Measurements from ENCODE around the gene CHRNA1.

The CHRNA1 gene

DNA sequence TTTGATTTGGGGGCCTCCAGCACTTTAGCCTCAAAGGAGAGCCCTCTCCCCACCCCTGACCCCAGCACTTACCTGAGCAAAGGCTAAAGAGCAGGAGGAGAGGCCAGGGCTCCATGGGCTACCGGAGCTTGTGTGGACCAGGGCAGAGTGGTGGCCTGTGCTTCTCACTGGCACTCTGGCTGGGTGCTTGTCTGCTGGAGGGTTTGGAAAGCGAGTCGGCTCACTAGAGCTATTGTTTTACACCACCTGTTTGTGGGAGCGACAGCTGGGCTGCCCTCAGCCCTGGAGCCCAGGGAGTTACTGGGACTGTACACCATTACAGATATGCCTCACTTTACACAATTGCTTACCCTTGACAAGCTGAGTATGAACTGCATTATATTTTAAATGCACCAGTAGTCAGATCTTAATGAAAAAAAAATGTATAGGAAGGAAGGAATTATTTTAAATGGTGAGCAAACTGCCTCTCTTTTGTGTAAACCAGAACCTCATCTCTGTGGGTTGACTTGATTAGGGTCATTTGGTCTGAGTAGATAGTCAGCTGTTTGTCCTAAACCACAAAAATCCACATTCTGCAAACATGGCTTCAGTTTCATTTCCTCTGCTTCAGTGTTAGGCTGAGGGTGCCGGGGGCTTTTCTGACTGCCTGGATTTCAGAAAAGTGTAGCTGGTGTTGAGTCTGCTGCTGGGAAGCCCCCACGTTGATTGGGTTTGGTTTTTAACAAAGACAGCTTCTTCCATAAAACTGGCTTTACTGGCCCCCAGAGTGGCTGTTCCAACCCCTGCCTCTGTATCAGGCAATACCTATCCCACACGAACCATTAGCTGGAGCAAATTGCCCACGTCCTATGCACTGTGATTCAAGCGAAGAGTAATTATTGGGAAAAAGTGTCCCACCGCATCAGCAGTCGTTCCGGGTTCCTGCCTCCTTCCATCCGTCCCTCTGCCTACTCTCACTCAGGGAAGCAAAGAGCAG, at the start of gene CHRNA1:
CHRNA1 (minus strand) TSS at position 193 of the 976 bp plus-strand sequence; CDS start at position 115, 78 bp downstream.
- DNase-seq (ENCODE audit: extremely low read depth in 1 of 2, low read depth in 1 of 2): no peak

DNA sequence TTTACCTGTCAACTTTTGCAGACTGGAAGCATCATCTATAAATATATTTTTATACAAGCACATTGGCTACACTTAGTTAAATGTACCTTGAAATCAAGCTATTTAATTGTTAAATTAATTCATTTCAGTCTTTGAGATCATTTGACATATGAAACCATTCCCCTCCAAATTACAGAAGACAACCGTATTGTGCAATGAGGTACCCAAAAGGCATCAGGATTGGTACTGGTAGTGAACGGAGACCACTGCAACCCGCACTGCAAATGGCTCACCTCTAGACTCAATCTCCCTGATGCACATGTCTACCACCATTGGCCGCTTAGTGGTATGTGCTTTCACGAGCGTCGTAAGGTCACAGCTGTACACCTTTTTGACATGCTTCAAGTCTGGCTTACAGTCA, 47.8 kb upstream of the CHRNA1 start:
- no peak for DNase-seq (ENCODE audit: extremely low read depth in 1 of 2, low read depth in 1 of 2)

- DNase-seq (ENCODE audit: extremely low read depth in 1 of 2, low read depth in 1 of 2): no peak
Measured at GRCh38 chr2:174807931-174808330, 43.7 kb upstream of the CHRNA1 start.

DNA sequence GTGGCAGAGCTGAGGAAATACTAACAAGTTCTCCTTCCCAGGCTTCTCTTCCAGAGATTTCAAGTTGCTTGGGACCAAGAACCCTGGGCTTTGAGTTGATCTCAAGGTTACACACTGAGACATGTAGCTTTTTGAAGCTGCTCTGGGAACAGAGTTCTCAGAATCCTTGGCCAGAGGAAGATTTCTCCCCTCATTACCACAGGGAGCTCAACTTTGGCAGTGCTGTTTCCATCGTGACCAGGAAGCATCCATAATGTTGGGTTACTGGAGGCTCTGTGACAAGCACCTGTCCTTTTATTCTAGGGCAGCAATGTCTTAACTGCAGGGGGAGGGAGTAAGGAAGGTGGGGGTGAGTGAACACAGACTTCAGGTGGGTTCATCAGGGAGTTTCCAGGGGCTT, 41.5 kb upstream of the CHRNA1 start:
- no peak for DNase-seq (ENCODE audit: extremely low read depth in 1 of 2, low read depth in 1 of 2)

- DNase-seq (ENCODE audit: extremely low read depth in 1 of 2, low read depth in 1 of 2): no peak
Measured at GRCh38 chr2:174802459-174802858, 38.2 kb upstream of the CHRNA1 start.

DNA sequence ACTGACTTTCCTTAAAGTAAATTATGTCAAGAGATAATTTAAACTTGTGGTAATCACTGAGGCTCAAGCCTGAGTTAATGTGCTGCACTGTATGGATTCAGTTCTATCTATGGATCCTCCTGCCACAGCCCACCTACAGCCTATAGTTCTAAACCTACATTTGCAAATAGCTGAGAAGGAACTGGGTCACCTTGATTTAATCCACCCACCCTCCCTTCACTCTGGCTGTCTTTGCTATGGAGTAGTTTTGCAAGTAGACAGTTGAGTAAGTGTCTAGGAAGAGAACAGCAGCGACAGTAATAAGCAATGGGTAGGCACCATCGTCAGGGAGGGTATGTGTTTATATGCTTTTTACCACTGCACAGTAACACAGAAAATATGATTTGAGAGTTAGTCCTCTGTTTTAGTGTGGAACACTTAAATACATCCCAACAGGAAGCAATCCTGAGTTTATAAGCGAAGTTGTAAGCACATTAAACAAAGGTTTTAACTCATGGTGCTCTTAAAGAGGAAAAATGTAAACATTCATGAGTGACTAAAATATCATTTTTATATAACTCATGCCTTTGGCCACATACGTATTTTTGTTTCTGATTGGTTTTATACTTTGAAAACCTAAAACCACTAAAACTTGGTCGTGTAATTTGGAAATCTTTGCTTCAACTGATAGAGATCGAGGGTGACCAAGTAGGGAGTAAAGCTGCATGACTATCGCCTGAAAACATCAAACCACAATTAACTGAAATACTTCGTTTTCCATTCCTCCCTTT, 36.3 kb upstream of the CHRNA1 start:
- no peak for DNase-seq (ENCODE audit: extremely low read depth in 1 of 2, low read depth in 1 of 2)

- no peak for DNase-seq (ENCODE audit: extremely low read depth in 1 of 2, low read depth in 1 of 2)
Measured at GRCh38 chr2:174798801-174799200, 34.5 kb upstream of the CHRNA1 start.

DNA sequence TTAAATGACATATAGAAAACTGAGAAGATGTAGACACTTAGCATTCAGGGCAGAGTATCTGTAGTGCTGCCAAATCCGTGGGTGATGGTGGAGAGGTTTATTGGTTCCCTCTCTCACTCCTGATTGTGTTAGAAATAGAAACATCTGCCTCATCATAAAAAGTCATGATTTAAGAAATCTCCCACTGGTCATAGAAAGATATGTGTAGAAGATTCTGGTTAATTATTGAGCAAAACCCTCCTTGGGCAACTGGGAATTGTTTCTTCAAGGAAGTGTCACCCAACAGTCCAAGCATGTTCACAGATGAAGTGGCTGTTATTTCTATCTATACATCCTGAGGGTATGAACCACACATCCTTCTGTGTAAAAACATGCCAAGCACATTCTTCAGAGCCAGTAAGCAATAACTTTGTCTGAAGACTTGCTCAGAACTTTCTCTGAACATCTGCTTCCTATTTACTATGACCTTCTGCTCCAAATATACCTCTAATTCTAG, 33.6 kb upstream of the CHRNA1 start:
- DNase-seq (ENCODE audit: extremely low read depth in 1 of 2, low read depth in 1 of 2): no peak

- DNase-seq (ENCODE audit: extremely low read depth in 1 of 2, low read depth in 1 of 2): no peak
Measured at GRCh38 chr2:174796319-174796771, 32.1 kb upstream of the CHRNA1 start.

DNA sequence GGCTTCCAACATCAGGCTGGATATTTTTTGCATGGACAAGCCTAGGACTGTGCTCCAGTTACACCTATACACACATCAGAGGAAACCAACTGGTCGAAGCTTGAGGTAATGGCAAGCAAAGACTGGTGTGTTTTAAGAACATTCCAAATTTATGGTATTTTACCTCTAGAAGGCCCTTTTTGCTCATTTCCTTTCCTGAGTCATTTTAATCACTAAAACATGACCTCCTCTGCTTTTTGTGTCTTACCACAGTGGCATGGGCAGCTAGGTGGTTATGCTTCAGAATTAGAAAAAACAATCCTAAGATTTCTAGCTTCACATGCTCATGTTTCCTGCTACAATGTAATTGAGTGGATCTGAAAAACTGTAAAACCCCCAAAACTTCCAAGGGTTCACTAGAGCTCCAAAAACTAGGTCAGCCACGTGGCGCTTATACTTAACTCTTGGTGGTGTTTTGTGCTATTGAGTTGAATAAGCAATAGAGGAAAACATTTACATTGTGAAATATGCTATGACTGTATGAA, 30.6 kb upstream of the CHRNA1 start:
- no peak for DNase-seq (ENCODE audit: extremely low read depth in 1 of 2, low read depth in 1 of 2)

GRCh38 chr2:174792309-174793025, 28.2 kb upstream of the CHRNA1 start:
- DNase-seq (ENCODE audit: extremely low read depth in 1 of 2, low read depth in 1 of 2): no peak

GRCh38 chr2:174791746-174792280, 27.5 kb upstream of the CHRNA1 start:
- DNase-seq (ENCODE audit: extremely low read depth in 1 of 2, low read depth in 1 of 2): no peak

GRCh38 chr2:174791020-174791419, 26.7 kb upstream of the CHRNA1 start:
- no peak for DNase-seq (ENCODE audit: extremely low read depth in 1 of 2, low read depth in 1 of 2)

GRCh38 chr2:174789001-174789400, 24.7 kb upstream of the CHRNA1 start:
- no peak for DNase-seq (ENCODE audit: extremely low read depth in 1 of 2, low read depth in 1 of 2)

DNA sequence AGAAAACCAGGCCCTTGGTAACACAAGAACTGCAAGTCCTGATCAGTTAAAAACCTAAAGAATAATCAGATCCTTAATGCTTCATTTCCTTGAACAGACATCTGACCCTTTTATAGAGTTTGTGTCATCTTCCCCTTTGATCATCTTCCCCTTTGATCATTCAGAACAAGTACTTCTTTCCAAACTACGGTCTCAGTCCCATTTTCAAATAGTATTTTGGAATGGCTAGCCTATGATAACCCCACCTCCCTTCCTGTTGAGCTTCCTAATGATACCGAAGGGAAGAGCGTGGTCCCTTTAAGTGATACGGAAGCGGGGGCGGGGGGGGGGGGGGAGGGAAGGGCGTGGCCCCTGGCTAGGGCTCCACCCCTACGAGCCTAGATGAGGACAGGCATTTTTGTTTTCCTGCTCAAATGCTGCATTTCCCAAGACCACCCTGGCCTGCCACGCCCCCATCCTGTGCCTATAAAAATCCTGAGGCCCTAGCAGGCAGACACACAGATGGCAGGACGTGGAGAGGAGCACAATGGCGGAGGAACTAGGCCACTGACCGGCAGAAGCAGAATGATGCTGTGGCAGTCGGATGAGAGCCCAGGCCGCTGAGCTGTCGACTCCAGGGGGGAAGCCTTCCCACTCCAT, 24.1 kb upstream of the CHRNA1 start:
- no peak for DNase-seq (ENCODE audit: extremely low read depth in 1 of 2, low read depth in 1 of 2)

DNA sequence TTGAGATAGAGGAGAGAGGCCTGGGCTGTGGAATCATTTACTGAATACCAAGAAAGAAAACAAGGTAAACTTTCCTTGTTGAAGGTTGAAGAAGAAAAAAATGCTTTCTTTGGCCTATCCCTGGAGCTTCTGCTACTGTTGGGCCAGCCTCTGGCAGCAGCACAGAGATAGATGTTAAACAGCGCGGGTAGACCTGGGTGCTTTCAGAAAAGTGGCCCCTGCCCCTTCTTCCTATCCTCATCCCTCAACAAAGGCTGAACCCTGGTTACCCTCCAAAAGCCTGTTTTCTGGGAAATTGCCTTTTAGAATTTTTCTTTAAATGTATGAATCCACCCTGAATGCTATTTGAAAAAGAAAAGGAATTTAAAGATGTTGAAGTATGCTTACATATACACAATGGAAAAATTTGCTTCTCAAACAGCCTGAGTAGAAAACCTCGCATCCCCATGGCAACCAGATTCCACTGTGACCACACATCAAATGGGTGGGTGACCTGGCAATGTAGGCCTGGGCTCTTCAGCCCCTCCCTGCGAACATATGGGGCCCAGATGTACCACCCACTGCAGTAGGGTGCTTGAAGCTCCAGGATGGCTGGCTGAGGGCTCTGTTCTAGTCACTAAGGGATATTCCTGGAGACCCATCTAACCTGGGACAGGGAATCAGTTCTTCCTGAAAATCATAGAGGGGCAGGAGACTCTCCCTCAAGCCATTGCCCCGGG, 23.4 kb upstream of the CHRNA1 start:
- no peak for DNase-seq (ENCODE audit: extremely low read depth in 1 of 2, low read depth in 1 of 2)

GRCh38 chr2:174786066-174786725, 21.9 kb upstream of the CHRNA1 start:
- DNase-seq (ENCODE audit: extremely low read depth in 1 of 2, low read depth in 1 of 2): no peak

DNA sequence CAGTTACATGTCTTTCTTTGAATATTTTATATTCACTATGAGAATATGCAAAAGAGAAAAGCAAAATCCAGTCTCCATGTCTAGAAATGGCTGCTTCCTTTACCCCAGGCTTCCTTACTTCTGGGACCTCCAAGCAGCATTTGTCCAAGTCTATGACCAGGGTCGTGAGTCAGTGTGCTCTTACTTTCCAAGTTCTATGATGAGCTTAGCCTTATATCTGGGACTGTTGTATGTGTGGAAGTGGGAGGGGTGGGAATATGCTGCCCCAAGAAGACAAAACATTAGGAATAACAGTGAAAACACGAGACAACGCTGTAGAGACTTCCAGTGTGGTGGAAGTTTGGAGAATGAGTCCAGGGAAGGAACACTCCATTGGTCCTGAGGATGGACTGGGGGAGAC, 21.2 kb upstream of the CHRNA1 start:
- no peak for DNase-seq (ENCODE audit: extremely low read depth in 1 of 2, low read depth in 1 of 2)

- DNase-seq (ENCODE audit: extremely low read depth in 1 of 2, low read depth in 1 of 2): no peak
Measured at GRCh38 chr2:174784909-174785308, 20.6 kb upstream of the CHRNA1 start.
